Measurements from ENCODE around the gene STAMBP. TPM values are rescaled to one million over a fixed set of nuclear protein-coding genes. Genes with fewer than 3 reads are reported as not detected.
A peak's percentile ranks its signal among the peaks of the same experiment; 100 is the strongest.

The STAMBP gene
- polyA plus RNA-seq, 1 donor, result 44.6 TPM

GRCh38 chr2:73894475-73894850 is 65.7 kb downstream of the STAMBP start:
- Histone ChIP-seq H3K4me1 (ENCODE audit: control insufficient read depth, insufficient read depth, low read length) (no peaks in the 10 kb centered on the region), H3K27me3 (ENCODE audit: control insufficient read depth, insufficient read depth, low read length) (no peaks in the 10 kb centered on the region), H3K4me3 (ENCODE audit: low read length) (peak overlapping the region; percentile 37), H3K9me3 (ENCODE audit: control insufficient read depth, low read depth, low read length) (no peaks in the 10 kb centered on the region), H3K27ac (ENCODE audit: low read length) (peak overlapping the region; percentile 70), H3K36me3 (ENCODE audit: control insufficient read depth, insufficient read depth, low read length) (no peaks in the 10 kb centered on the region)
- DNase-seq, result no peak
- no CpG with 5 or more reads among the region's 2 CpGs for WGBS (ENCODE audit: insufficient coverage, low lambda C conversion rate)

GRCh38 chr2:73894877-73895276 is 66.1 kb downstream of the STAMBP start:
- Histone ChIP-seq H3K27me3 (ENCODE audit: control insufficient read depth, insufficient read depth, low read length) (no peaks in the 10 kb centered on the region), H3K9me3 (ENCODE audit: control insufficient read depth, low read depth, low read length) (no peaks in the 10 kb centered on the region), H3K4me3 (ENCODE audit: low read length) (peak overlapping the region; percentile 37), H3K36me3 (ENCODE audit: control insufficient read depth, insufficient read depth, low read length) (no peaks in the 10 kb centered on the region), H3K27ac (ENCODE audit: low read length) (peak overlapping the region; percentile 70), H3K4me1 (ENCODE audit: control insufficient read depth, insufficient read depth, low read length) (no peaks in the 10 kb centered on the region)
- WGBS (ENCODE audit: insufficient coverage, low lambda C conversion rate), result no CpG with 5 or more reads among the region's 6 CpGs
- DNase-seq, result no peak

- no peaks in the 10 kb centered on the region for H3K27me3 ChIP-seq (ENCODE audit: control insufficient read depth, insufficient read depth, low read length)
- peak overlapping the region; percentile 70 for H3K27ac ChIP-seq (ENCODE audit: low read length)
- no peaks in the 10 kb centered on the region for H3K9me3 ChIP-seq (ENCODE audit: control insufficient read depth, low read depth, low read length)
These were observed 66.7 kb downstream of the STAMBP start for GRCh38 chr2:73895473-73895872.

GRCh38 chr2:73896362-73897239 is 67.8 kb downstream of the STAMBP start:
- no peaks in the 10 kb centered on the region for H3K27me3 ChIP-seq (ENCODE audit: control insufficient read depth, insufficient read depth, low read length)
- no peaks in the 10 kb centered on the region for H3K4me1 ChIP-seq (ENCODE audit: control insufficient read depth, insufficient read depth, low read length)

More at GRCh38 chr2:73895473-73895872, 66.7 kb downstream of the STAMBP start:
- Histone ChIP-seq H3K4me1 (ENCODE audit: control insufficient read depth, insufficient read depth, low read length) (no peaks in the 10 kb centered on the region), H3K36me3 (ENCODE audit: control insufficient read depth, insufficient read depth, low read length) (no peaks in the 10 kb centered on the region), H3K4me3 (ENCODE audit: low read length) (peak overlapping the region; percentile 37)
- no CpG with 5 or more reads among the region's 9 CpGs for WGBS (ENCODE audit: insufficient coverage, low lambda C conversion rate)
- no peak for DNase-seq

GRCh38 chr2:73897240-73897583 is 68.5 kb downstream of the STAMBP start:
- no CpG with 5 or more reads among the region's 4 CpGs for WGBS (ENCODE audit: insufficient coverage, low lambda C conversion rate)
- Histone ChIP-seq H3K36me3 (ENCODE audit: control insufficient read depth, insufficient read depth, low read length) (peaks cover 2% of the 10 kb centered on the region), H3K4me3 (ENCODE audit: low read length) (peak overlapping the region; percentile 37), H3K4me1 (ENCODE audit: control insufficient read depth, insufficient read depth, low read length) (no peaks in the 10 kb centered on the region), H3K27ac (ENCODE audit: low read length) (peak overlapping the region; percentile 70), H3K9me3 (ENCODE audit: control insufficient read depth, low read depth, low read length) (no peaks in the 10 kb centered on the region), H3K27me3 (ENCODE audit: control insufficient read depth, insufficient read depth, low read length) (no peaks in the 10 kb centered on the region)
- no peak for DNase-seq

More at GRCh38 chr2:73896362-73897239, 67.8 kb downstream of the STAMBP start:
- Histone ChIP-seq H3K27ac (ENCODE audit: low read length) (peak overlapping the region; percentile 70), H3K9me3 (ENCODE audit: control insufficient read depth, low read depth, low read length) (no peaks in the 10 kb centered on the region), H3K36me3 (ENCODE audit: control insufficient read depth, insufficient read depth, low read length) (peaks cover 2% of the 10 kb centered on the region), H3K4me3 (ENCODE audit: low read length) (peak overlapping the region; percentile 37)
- WGBS (ENCODE audit: insufficient coverage, low lambda C conversion rate), result no CpG with 5 or more reads among the region's 15 CpGs
- no peak for DNase-seq

GRCh38 chr2:73897934-73898333 is 69.2 kb downstream of the STAMBP start:
- Histone ChIP-seq H3K36me3 (ENCODE audit: control insufficient read depth, insufficient read depth, low read length) (peaks cover 2% of the 10 kb centered on the region), H3K4me3 (ENCODE audit: low read length) (peak overlapping the region; percentile 37), H3K4me1 (ENCODE audit: control insufficient read depth, insufficient read depth, low read length) (no peaks in the 10 kb centered on the region), H3K27ac (ENCODE audit: low read length) (peak overlapping the region; percentile 70), H3K27me3 (ENCODE audit: control insufficient read depth, insufficient read depth, low read length) (no peaks in the 10 kb centered on the region), H3K9me3 (ENCODE audit: control insufficient read depth, low read depth, low read length) (no peaks in the 10 kb centered on the region)
- WGBS (ENCODE audit: insufficient coverage, low lambda C conversion rate), result no CpG with 5 or more reads among the region's 6 CpGs
- DNase-seq, result no peak

GRCh38 chr2:73899801-73900336 is 71.1 kb downstream of the STAMBP start:
- Histone ChIP-seq H3K36me3 (ENCODE audit: control insufficient read depth, insufficient read depth, low read length) (peaks cover 2% of the 10 kb centered on the region), H3K27me3 (ENCODE audit: control insufficient read depth, insufficient read depth, low read length) (no peaks in the 10 kb centered on the region), H3K9me3 (ENCODE audit: control insufficient read depth, low read depth, low read length) (no peaks in the 10 kb centered on the region), H3K4me1 (ENCODE audit: control insufficient read depth, insufficient read depth, low read length) (no peaks in the 10 kb centered on the region), H3K4me3 (ENCODE audit: low read length) (peak overlapping the region; percentile 30), H3K27ac (ENCODE audit: low read length) (no peak overlapping the region)
- no CpG with 5 or more reads among the region's 8 CpGs for WGBS (ENCODE audit: insufficient coverage, low lambda C conversion rate)
- DNase-seq, result no peak

GRCh38 chr2:73901143-73901542 is 72.4 kb downstream of the STAMBP start:
- peak overlapping the region; percentile 10 for H3K4me3 ChIP-seq (ENCODE audit: low read length)

GRCh38 chr2:73902284-73902683 is 73.5 kb downstream of the STAMBP start:
- Histone ChIP-seq H3K9me3 (ENCODE audit: control insufficient read depth, low read depth, low read length) (no peaks in the 10 kb centered on the region), H3K4me1 (ENCODE audit: control insufficient read depth, insufficient read depth, low read length) (no peaks in the 10 kb centered on the region), H3K27ac (ENCODE audit: low read length) (no peak overlapping the region), H3K4me3 (ENCODE audit: low read length) (peak overlapping the region; percentile 6), H3K36me3 (ENCODE audit: control insufficient read depth, insufficient read depth, low read length) (peaks cover 2% of the 10 kb centered on the region), H3K27me3 (ENCODE audit: control insufficient read depth, insufficient read depth, low read length) (no peaks in the 10 kb centered on the region)
- no peak for DNase-seq
- WGBS (ENCODE audit: insufficient coverage, low lambda C conversion rate), result no CpG with 5 or more reads among the region's 4 CpGs

More at GRCh38 chr2:73901143-73901542, 72.4 kb downstream of the STAMBP start:
- WGBS (ENCODE audit: insufficient coverage, low lambda C conversion rate), result no CpG with 5 or more reads among the region's 10 CpGs
- H3K9me3 ChIP-seq (ENCODE audit: control insufficient read depth, low read depth, low read length), result no peaks in the 10 kb centered on the region
- no peaks in the 10 kb centered on the region for H3K4me1 ChIP-seq (ENCODE audit: control insufficient read depth, insufficient read depth, low read length)
- peaks cover 2% of the 10 kb centered on the region for H3K36me3 ChIP-seq (ENCODE audit: control insufficient read depth, insufficient read depth, low read length)
- H3K27ac ChIP-seq (ENCODE audit: low read length), result no peak overlapping the region
- DNase-seq, result no peak
- no peaks in the 10 kb centered on the region for H3K27me3 ChIP-seq (ENCODE audit: control insufficient read depth, insufficient read depth, low read length)

GRCh38 chr2:73903313-73903712 is 74.6 kb downstream of the STAMBP start:
- no peaks in the 10 kb centered on the region for H3K9me3 ChIP-seq (ENCODE audit: control insufficient read depth, low read depth, low read length)
- H3K36me3 ChIP-seq (ENCODE audit: control insufficient read depth, insufficient read depth, low read length), result peaks cover 2% of the 10 kb centered on the region
- H3K4me1 ChIP-seq (ENCODE audit: control insufficient read depth, insufficient read depth, low read length), result no peaks in the 10 kb centered on the region
- H3K27ac ChIP-seq (ENCODE audit: low read length), result no peak overlapping the region
- H3K27me3 ChIP-seq (ENCODE audit: control insufficient read depth, insufficient read depth, low read length), result no peaks in the 10 kb centered on the region
- no peak for DNase-seq
- WGBS (ENCODE audit: insufficient coverage, low lambda C conversion rate), result no CpG with 5 or more reads among the region's 4 CpGs
- no peak overlapping the region for H3K4me3 ChIP-seq (ENCODE audit: low read length)
